Measurements from ENCODE around the gene DDAH1. TPM values are rescaled to one million over a fixed set of nuclear protein-coding genes. Genes with fewer than 3 reads are reported as not detected.

DDAH1 gene
- total and polyA plus RNA-seq, 2 of the 8 experiments (the other 6 are each of a cell fraction or from before 2014, with no cell fraction given), result 22.8 to 54.5 TPM

- TF ChIP-seq, protein P1, sequence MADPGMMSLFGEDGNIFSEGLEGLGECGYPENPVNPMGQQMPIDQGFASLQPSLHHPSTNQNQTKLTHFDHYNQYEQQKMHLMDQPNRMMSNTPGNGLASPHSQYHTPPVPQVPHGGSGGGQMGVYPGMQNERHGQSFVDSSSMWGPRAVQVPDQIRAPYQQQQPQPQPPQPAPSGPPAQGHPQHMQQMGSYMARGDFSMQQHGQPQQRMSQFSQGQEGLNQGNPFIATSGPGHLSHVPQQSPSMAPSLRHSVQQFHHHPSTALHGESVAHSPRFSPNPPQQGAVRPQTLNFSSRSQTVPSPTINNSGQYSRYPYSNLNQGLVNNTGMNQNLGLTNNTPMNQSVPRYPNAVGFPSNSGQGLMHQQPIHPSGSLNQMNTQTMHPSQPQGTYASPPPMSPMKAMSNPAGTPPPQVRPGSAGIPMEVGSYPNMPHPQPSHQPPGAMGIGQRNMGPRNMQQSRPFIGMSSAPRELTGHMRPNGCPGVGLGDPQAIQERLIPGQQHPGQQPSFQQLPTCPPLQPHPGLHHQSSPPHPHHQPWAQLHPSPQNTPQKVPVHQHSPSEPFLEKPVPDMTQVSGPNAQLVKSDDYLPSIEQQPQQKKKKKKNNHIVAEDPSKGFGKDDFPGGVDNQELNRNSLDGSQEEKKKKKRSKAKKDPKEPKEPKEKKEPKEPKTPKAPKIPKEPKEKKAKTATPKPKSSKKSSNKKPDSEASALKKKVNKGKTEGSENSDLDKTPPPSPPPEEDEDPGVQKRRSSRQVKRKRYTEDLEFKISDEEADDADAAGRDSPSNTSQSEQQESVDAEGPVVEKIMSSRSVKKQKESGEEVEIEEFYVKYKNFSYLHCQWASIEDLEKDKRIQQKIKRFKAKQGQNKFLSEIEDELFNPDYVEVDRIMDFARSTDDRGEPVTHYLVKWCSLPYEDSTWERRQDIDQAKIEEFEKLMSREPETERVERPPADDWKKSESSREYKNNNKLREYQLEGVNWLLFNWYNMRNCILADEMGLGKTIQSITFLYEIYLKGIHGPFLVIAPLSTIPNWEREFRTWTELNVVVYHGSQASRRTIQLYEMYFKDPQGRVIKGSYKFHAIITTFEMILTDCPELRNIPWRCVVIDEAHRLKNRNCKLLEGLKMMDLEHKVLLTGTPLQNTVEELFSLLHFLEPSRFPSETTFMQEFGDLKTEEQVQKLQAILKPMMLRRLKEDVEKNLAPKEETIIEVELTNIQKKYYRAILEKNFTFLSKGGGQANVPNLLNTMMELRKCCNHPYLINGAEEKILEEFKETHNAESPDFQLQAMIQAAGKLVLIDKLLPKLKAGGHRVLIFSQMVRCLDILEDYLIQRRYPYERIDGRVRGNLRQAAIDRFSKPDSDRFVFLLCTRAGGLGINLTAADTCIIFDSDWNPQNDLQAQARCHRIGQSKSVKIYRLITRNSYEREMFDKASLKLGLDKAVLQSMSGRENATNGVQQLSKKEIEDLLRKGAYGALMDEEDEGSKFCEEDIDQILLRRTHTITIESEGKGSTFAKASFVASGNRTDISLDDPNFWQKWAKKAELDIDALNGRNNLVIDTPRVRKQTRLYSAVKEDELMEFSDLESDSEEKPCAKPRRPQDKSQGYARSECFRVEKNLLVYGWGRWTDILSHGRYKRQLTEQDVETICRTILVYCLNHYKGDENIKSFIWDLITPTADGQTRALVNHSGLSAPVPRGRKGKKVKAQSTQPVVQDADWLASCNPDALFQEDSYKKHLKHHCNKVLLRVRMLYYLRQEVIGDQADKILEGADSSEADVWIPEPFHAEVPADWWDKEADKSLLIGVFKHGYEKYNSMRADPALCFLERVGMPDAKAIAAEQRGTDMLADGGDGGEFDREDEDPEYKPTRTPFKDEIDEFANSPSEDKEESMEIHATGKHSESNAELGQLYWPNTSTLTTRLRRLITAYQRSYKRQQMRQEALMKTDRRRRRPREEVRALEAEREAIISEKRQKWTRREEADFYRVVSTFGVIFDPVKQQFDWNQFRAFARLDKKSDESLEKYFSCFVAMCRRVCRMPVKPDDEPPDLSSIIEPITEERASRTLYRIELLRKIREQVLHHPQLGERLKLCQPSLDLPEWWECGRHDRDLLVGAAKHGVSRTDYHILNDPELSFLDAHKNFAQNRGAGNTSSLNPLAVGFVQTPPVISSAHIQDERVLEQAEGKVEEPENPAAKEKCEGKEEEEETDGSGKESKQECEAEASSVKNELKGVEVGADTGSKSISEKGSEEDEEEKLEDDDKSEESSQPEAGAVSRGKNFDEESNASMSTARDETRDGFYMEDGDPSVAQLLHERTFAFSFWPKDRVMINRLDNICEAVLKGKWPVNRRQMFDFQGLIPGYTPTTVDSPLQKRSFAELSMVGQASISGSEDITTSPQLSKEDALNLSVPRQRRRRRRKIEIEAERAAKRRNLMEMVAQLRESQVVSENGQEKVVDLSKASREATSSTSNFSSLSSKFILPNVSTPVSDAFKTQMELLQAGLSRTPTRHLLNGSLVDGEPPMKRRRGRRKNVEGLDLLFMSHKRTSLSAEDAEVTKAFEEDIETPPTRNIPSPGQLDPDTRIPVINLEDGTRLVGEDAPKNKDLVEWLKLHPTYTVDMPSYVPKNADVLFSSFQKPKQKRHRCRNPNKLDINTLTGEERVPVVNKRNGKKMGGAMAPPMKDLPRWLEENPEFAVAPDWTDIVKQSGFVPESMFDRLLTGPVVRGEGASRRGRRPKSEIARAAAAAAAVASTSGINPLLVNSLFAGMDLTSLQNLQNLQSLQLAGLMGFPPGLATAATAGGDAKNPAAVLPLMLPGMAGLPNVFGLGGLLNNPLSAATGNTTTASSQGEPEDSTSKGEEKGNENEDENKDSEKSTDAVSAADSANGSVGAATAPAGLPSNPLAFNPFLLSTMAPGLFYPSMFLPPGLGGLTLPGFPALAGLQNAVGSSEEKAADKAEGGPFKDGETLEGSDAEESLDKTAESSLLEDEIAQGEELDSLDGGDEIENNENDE (IDR thresholded peaks at IDR 0.05; ENCODE audit: insufficient replicate concordance, low read length), result no peak
- TF ChIP-seq CBX8 (IDR thresholded peaks at IDR 0.05; ENCODE audit: borderline replicate concordance, low read depth, low read length) (no peak), FOSL1 (IDR thresholded peaks at IDR 0.05; ENCODE audit: insufficient read depth, low read depth, low read length) (no peak)
Observed at GRCh38 chr1:85277802-85278201, 187.2 kb downstream of the DDAH1 start (continued).
